ENCODE measurements around the gene ZSWIM2.
"Not testable (repeated sequence)": the region's sequence is repeated elsewhere in the genome, so short reads cannot be mapped to it uniquely, and the experiment has no call there.

The ZSWIM2 gene

GRCh38 chr2:186848873-186849578, at the start of gene ZSWIM2:
TSS of gene ZSWIM2 (minus strand) at chr2:186849170. CDS start at chr2:186849130, 40 bp downstream.
- DNase-seq: peak; percentile 28

- DNase-seq: not testable (repeated sequence)
Observed at GRCh38 chr2:186896220-186896619, 47.2 kb upstream of the ZSWIM2 start.

GRCh38 chr2:186895451-186895850, 46.5 kb upstream of the ZSWIM2 start:
- no peak for DNase-seq

- no peak for DNase-seq
Observed at GRCh38 chr2:186894478-186894877, 45.5 kb upstream of the ZSWIM2 start.

GRCh38 chr2:186892821-186893220, 43.9 kb upstream of the ZSWIM2 start:
- DNase-seq: no peak

- DNase-seq: no peak
Observed at GRCh38 chr2:186891185-186891621, 42.2 kb upstream of the ZSWIM2 start.

- no peak for DNase-seq
Observed at GRCh38 chr2:186889101-186889879, 40.3 kb upstream of the ZSWIM2 start.

- DNase-seq: no peak
Observed at GRCh38 chr2:186887107-186888090, 38.4 kb upstream of the ZSWIM2 start.

GRCh38 chr2:186884587-186884986, 35.6 kb upstream of the ZSWIM2 start:
- no peak for DNase-seq

GRCh38 chr2:186883666-186884065, 34.7 kb upstream of the ZSWIM2 start:
- DNase-seq: no peak

GRCh38 chr2:186882511-186883071, 33.6 kb upstream of the ZSWIM2 start:
- no peak for DNase-seq

- no peak for DNase-seq
Observed at GRCh38 chr2:186881660-186882059, 32.7 kb upstream of the ZSWIM2 start.

- no peak for DNase-seq
Observed at GRCh38 chr2:186879312-186879711, 30.3 kb upstream of the ZSWIM2 start.

GRCh38 chr2:186874713-186875112, 25.7 kb upstream of the ZSWIM2 start:
- no peak for DNase-seq

GRCh38 chr2:186871881-186872280, 22.9 kb upstream of the ZSWIM2 start:
- no peak for DNase-seq

GRCh38 chr2:186868344-186868743, 19.4 kb upstream of the ZSWIM2 start:
- no peak for DNase-seq

GRCh38 chr2:186862869-186863709, 14.1 kb upstream of the ZSWIM2 start:
- DNase-seq: no peak

- no peak for DNase-seq
Observed at GRCh38 chr2:186855216-186855615, 6.2 kb upstream of the ZSWIM2 start.

GRCh38 chr2:186853951-186854350, 5.0 kb upstream of the ZSWIM2 start:
- DNase-seq: no peak

- DNase-seq: no peak
Observed at GRCh38 chr2:186852508-186852907, 3.5 kb upstream of the ZSWIM2 start.

GRCh38 chr2:186842373-186842772, 6.6 kb downstream of the ZSWIM2 start:
- DNase-seq: no peak

- DNase-seq: no peak
Observed at GRCh38 chr2:186841940-186842339, 7.0 kb downstream of the ZSWIM2 start.
